Head of caudate nucleus (tissue), 42 donors: ENCODE results near the gene PGBD5.

Experiments used
- DNase-seq, 42 donors: peaks; one replicate each; pipeline versions ENCODE4 v3.0.0 to v3.0.0-alpha.2; 2020 to 2021; ENCODE audit warnings: mixed read lengths in 7 of 42
- intact Hi-C: fragments of 100-400 bp; cut with DNase I; formaldehyde crosslinking; loops from one replicate; pipeline ENCODE4 v1.15.0; 2022

The PGBD5 gene

DNA sequence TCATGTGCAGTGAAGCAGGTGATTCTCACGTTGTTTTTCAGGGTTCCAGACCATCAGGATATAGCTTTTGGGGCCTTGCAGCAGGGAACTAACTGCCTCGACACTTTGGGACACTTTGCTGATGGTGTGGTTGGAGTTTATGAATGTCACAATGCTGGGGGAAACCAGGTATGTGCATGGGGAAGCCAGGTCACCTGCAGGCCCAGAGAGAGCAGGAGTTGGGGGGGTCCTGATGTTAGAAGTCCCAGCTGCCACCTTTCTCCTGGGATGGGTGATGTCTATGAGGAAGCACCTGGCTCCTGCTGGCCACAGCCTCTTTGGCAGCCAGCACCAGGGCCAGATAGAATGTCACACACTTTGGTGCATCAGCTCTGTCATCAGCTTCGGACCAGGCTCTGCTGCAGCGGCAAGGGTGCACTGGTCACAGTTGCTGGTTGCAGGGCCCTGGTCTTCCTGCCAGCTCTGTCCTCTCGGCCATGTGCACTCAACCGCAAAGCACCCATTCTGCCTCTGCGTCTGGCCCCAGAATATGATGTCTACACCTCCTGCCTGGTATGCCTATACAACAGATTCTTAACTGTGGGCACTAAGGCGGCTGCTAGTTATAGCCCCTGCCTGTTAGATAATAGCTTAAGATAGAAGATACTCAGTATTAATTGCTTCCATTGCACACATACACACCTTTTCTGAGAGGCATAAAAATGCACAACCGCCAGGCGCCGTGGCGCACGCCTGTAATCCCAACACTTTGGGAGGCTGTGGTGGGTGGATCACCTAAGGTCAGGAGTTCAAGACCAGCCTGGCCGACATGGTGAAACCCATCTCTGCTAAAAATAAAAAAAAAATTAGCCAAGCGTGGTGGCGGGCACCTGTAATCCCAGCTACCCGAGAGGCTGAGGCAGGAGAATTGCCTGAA, 160.7 kb downstream of the PGBD5 start:
- peak in 7 of 42 donors; percentile 2 to 26 (median 7) for DNase-seq

More for the DNA sequence above, 160.7 kb downstream of the PGBD5 start:
- intact Hi-C loops = no loop called here
